GM21423 (cell line): ENCODE measurements around the gene USP21.
A peak's percentile ranks its signal among the peaks of the same experiment; 100 is the strongest.

Experiments
- ATAC-seq: cut with Tn5 transposase; IDR thresholded peaks from one replicate; pipeline ENCODE4 v1.9.1; 2021; ENCODE audit warnings: mild to moderate bottlenecking, moderate library complexity; ENCODE audit not compliant: unreplicated experiment

The USP21 gene

DNA sequence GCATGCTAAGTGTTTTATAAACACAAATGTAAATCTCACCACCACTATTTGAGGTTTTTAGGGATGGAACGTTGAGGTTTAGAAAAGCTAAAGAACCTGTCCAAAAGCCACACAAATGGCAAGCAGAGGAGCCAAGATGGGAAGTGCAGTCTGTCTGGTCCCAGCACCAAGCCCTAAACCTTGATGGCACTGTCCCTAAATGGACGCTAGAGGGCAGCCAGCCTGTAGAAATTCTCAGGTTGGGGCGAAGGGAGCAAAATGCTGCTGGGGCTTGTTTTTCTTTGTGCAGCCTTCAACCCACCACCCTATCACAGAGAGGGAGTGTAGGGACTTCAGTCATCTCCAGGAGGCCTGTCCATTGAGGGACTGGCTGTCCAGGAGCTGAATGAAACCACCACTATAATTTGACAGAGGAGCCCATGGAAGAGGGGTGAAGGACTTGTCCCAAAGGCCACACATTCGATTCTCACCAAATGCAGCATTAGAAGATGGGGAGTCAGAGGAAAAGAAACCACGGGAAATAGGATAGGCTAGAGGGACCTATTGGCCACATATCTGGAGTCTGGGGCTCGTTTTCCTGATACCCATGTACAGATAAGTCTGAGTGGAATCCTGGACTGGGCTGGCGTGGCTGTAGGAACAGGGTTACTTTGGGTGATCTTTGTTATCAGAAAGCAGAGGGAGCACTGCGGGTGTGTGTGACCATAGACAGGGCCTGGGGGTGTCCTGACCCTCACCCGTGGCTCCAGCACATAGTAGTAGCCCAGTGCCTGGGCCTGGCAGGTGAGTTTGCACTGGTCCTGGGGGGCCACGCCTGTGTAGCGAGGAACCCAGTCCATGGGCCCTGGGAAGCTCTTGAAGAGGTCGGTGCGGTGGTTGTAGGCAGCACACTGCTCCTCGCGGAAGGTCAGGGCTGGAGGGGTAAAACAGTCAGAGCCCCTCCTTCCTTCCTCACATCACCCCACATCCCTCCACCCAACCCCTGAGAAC lies 33.5 kb downstream of the USP21 start:
- peak; percentile 54 for ATAC-seq

DNA sequence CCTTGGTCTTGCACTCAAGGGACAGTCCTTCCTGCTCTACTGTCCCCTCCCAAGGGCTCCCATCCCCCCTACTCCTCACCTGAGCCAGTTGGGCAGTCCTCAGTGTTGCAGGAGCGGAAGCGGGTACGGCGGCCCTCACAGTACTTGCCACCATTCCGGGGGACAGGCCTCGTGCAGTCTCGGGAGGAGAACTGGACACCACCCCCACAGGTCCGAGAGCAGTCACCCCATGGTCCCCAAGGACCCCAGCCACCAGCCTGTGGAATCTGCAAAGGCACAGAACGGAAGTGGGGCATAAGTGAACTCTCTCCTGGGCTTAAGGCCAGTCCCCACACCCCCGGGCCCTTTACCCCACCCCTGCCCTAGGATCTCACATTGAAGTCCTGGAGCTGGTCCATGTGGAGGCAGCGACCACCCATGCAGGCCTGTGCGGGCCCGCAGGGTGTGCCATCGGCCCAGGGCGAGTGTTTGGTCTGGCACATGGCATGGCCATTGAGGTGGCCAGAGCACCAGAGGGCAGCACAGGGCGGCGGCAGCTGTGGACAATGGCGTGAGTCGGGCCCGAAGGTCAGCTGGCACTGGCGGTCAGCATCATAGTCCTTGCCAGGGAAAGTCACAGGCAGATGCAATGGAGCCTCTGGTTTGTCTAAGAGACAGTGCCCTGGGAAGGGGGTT lies 34.4 kb downstream of the USP21 start:
- ATAC-seq = no peak

GRCh38 chr1:161195171-161195570 lies 35.9 kb downstream of the USP21 start:
- ATAC-seq = peak; percentile 51

DNA sequence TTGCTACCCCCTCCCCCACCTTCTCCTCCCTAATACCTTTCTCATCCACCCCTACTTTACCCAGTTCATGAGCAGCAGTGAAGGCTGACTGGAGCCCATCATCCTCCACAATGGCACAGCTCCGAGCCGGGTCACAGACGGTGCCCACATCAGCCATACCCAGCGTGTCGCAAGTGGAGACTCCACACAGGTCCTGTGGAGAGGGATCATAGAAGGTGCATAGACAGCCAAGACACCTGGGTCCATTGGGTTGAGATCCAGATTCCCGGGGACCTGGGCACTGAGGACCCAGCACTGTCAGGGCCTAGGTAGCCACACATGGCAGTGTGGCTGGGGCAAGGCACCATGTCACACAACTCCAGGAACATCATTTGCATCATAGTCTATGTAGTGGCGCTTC lies 36.8 kb downstream of the USP21 start:
- no peak for ATAC-seq

DNA sequence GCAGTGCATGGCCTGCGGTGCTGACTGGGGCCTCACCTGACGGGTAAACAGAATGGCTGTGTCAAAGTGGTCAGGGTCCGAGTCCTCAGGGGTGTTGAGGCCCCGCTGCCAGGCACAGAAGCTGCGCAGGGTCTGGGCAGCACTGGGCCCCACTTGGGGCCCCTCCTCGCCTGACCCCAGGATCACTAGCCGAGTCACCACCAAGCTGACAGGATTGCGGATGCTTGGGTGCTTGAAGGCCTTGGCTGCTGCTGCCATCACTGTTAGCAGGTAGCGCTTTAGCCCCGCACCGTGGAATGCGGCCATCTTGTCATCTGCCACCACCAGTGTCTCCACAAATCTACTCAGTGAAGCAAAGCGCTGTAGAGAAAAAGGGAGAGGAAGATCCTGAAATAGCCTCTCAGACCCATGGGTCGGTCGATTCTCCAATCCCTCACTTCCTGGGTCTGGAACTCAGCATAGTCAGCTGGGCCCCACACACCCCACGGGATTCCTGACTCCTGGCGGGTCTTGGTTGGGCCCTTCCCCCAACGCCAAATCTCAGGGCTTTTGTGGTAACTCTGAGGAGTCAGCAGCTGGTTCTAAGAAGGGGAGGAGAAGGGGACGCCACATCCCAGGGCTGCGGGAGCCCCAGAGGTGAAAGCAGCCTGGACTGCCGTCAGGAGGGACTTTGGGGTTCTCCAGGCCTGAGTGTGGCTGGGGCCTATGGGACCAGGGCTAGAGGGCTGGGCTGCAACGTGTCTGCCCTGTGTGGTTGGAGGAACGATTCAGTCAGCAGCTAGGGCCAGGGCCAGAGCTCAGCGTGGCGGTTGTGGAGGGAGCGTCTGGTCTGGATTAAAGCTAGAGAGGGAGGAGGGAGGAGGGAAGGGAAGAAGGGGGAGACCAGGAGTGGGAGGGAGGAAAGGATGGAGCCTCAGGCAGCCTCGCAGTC lies 37.5 kb downstream of the USP21 start:
- ATAC-seq = no peak

- no peak for ATAC-seq
Measured at GRCh38 chr1:161197560-161198193, 38.4 kb downstream of the USP21 start.

DNA sequence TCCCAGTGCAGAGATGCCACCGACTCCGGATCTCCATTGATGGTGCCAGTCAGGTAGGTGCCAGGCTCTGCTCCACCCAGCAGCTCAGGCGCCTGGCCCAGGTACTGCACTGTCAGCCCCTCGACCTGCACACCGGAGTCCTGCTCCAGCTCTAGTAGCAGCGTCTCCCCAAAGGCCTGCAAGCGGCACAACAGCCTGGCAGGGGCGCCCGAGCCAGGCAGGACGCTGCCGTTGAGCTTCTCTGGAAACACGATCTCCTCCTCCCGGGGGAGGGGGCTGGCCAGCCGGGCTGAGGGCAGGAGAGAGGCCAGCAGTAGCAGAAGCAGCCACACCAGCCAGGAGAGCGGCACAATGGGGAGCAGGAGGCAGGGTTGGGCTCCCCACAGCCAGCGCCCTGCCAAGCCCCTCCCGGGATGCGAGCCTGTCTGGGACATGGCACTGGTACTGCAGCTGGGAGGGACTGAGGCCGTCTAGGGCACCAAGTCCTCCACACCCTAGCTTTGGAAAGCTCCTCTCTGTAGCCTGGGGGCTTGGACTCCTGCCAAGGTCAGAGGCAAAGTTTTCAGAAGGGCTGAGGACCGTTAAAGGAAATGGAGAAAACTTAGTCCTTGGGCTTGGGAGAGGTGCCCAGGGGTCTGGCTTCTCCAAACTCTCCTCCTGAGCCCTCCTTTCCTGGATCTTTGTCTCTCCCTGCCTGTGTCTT lies 39.0 kb downstream of the USP21 start:
- no peak for ATAC-seq

DNA sequence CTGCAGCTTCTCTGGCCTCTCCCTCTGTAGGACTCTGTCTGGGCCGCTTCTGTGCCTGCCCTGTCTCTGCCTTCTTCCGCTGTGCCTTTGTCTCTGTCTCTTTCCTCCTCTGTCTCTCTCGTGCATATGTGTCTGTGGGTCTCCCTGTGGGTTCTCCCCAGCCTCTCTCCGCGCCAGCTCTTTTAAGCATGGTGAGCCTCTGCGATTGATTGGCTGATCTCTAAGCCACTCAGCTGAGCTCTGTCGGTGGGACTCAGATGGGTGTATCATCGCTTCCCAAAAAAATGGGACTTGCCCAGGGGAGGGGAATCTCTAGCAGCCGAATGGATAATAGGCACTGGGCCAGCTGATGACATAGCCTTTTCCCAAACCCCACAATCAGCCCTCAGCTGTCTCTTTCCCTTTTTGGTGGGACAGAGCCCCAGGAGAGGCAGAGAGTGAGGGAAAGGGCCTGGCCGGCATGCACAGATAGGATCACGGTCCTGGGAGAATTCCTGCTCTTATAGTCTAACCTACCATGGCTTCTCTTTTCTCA lies 39.7 kb downstream of the USP21 start, which contains the start of gene ADAMTS4:
Gene ADAMTS4, minus strand, starts transcription at position 158 of the 535 bp plus-strand sequence. CDS start 427 bp downstream, outside the sequence.
- ATAC-seq = no peak

- ATAC-seq = no peak
Measured at GRCh38 chr1:161199506-161200139, 40.3 kb downstream of the USP21 start.

DNA sequence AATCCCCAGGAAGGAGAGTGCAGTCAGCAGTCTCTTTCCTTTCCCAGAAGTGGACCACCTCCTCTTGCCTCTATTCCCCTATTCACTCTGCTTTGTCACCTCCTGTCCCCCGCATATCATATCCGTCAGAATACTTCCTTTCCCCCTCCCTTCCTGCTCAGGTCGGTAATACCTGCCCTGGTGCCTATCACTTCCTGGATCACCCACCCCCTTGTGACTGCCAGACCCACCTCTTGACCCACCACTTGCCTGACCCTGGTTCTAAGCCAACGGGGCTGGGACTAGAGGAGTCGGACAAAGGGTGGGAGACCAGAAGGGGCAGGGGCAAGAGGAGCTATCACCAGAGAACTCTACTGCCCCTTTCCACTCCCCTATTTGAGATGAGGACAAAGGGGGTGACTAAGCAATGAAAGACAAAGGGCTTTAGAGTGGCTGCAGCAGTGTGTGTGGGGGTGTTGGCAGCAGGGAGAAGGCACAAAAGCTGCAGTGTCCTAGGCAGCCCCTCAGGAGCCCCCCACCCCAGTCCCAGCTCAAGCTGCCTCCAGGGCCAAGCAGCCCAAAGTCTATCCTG lies 41.2 kb downstream of the USP21 start:
- ATAC-seq = no peak

DNA sequence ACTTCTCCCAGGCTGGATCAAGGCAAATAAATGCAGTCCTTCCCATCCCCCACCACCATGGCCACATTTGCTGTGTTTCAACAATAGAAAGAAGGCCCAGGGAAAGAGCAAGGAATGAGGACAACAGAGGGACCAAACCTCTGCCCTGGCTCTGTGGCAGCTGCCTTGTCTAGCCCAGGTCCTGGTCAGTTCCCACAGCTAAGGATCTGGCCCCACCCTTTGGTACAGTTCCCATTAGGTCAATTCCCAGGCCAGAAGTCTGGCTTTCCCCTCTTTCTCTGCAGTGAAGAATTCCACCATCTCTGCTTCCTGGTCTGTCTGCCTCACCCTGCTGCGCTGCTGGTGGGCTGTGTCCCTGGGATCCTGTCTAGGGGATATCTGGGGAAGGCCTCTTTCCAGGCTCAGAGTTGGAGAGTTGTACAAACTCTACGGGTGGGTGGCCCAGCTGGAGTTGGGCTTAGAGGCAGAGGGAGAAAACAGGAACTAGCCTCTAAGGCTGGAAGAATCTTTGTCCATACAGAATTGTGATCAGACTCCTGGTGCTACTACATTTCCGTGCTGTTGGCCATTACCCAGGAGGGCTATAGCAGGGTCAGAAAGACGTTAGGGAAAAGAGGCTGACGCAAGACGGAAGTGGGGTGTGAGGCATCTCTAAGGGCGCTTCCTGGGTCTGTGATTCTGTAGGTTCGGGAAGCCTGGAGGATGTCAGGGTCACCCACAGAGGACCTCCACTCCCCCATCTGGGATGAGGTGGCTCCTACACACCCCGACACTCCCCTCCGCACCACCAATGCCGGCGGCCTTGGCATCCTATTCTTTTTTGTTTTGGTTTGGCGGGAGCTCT lies 41.9 kb downstream of the USP21 start:
- no peak for ATAC-seq

DNA sequence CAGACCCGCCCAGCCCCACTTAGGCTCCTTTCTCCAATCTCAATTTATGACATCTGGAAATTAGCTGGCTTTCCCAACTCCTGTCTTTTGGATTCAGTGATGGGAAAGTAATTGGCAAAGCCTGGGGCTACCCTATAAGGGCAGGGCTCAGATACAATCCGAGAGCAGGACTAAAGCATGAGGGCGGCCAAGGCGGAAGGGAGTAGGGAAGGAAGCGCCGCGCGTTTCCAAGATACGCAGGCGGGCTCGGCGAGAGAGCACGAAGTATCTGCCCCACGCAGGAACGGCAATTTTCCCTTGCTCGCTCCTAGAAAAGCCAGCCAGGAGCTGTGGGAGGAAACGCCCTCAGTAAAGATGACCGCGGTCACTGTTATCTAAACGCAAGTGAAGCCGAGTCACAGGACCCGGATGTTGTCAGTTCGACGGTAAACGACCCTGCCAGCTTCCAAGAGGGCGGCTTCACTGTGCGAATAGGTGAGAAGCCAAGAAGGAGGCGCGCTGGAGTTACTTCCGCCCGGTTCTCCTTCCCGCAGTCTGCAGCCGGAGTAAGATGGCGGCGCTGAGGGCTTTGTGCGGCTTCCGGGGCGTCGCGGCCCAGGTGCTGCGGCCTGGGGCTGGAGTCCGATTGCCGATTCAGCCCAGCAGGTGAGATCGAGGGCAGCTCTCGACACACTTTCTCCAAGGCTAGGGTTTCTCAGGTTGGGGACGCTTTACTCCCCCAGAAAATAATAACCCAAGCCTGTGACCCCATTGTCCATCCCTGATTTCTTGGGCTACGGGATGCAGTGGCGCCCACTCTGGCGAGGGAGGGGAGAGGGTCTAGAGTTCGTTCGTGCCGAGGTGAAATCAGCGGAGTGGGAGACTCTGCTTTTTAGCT lies 42.8 kb downstream of the USP21 start, which contains the start of gene NDUFS2:
Gene NDUFS2, plus strand, starts transcription at position 532 of the 877 bp plus-strand sequence. Its CDS starts 19 bp downstream, at position 551.
- peak; percentile 95 for ATAC-seq

- no peak for ATAC-seq
Measured at GRCh38 chr1:161206411-161207140, 47.3 kb downstream of the USP21 start.

DNA sequence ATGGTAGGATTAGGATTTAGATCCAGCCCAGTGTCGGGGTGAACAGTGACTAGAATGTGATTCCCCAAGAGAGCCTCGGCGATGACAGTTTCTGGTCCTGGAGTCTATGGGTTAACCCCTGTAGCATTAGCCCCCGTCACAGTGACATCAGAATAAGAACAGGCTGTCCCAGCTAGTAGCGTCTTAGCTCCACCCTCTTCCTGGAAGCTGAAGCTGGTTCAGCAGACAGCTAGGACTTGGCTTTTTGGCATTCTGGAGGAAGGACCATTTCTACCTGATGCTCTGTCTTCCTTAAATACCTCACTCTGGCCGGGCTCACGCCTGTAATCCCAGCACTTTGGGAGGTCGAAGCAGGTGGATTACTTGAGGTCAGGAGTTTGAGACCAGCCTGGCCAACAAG lies 47.9 kb downstream of the USP21 start:
- no peak for ATAC-seq

- ATAC-seq = peak; percentile 55
Measured at GRCh38 chr1:161209790-161210409, 50.6 kb downstream of the USP21 start.
